Heart left ventricle (tissue), 13 donors: ENCODE results near the gene COL16A1.

Experiments
- POLR2A ChIP-seq, 2 donors: fragments of 450-650 bp; IDR thresholded peaks; one replicate each; pipeline ENCODE4 v1.6.1; 2017; ENCODE audit warnings: antibody characterized with exemption in 2 of 2, mild to moderate bottlenecking in 2 of 2, moderate library complexity in 2 of 2
- TF ChIP-seq, protein P1 (sequence below), 12 donors: fragments of 200-600 bp; sonication (generic) in 4 of 12; IDR thresholded peaks; one replicate each; pipeline versions ENCODE4 v1.5.0 to v1.8.0; 2018 to 2022; ENCODE audit warnings: antibody characterized with exemption in 12 of 12, mild to moderate bottlenecking in 5 of 12
- donor health status: ischemic (EF 13 %, LVEDD 7.1; RV severe dilation, severe dysfunction).
- donor health status: DM: no; HTN: yes; CAD: no.
- donor health status: DM: no; HTN: no; CAD: no.
- donor health status: ischemic (EF 25% LVEDD 6.9; RV normal size, moderate dysfunction).
- donor health status: ischemic (EF 25% LVEDD 5.7; RV mildly dilated, moderate dysfunction).
- donor health status: ischemic (EF 35%, LVEDD 5.7; RV mildly dilated, moderate dysfunction).
- donor health status: nonischemic (EF 11% LVEDD 7.7; RV severe dilation, severe dysfunction).
- donor health status: DM: yes; HTN: yes; CAD: no.
- donor health status: PGD.
- donor health status: ischemic (EF 29% LVEDD 5.4; RV normal size, mild dysfunction).
- donor health status: nonischemic (EF 23%, LVEDD 6.1; RV moderate dilation, normal function).

DNA sequence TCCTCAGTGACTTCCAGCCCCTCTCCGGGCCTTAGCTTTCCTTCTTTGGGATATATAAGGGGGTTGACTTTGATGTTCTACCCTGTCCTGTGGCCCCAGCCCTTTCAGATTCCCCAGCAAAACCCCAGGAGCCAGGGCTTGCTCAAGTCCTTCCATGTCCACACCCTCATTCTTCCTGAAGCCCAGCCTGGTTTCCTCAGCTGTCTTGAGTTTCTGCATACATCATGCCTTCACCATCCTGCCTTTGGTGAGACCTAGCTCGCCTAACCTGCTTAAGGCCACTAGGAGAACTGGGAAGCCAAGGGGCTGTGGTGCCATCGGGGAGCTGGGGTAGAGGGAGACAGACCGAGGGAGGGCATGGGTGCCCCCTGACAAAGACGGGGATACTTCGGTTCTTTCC is 42.0 kb downstream of the COL16A1 start:
- TF ChIP-seq, protein P1, sequence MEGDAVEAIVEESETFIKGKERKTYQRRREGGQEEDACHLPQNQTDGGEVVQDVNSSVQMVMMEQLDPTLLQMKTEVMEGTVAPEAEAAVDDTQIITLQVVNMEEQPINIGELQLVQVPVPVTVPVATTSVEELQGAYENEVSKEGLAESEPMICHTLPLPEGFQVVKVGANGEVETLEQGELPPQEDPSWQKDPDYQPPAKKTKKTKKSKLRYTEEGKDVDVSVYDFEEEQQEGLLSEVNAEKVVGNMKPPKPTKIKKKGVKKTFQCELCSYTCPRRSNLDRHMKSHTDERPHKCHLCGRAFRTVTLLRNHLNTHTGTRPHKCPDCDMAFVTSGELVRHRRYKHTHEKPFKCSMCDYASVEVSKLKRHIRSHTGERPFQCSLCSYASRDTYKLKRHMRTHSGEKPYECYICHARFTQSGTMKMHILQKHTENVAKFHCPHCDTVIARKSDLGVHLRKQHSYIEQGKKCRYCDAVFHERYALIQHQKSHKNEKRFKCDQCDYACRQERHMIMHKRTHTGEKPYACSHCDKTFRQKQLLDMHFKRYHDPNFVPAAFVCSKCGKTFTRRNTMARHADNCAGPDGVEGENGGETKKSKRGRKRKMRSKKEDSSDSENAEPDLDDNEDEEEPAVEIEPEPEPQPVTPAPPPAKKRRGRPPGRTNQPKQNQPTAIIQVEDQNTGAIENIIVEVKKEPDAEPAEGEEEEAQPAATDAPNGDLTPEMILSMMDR (IDR thresholded peaks at IDR 0.05) = no peak
- no peak for TF ChIP-seq POLR2A (IDR thresholded peaks at IDR 0.05)
